Measurements from ENCODE around the gene RPS6KA5.

- TF ChIP-seq POLR2AphosphoS5 (IDR thresholded peaks at IDR 0.05; ENCODE audit: low read depth, low read length) = no peak
- TF ChIP-seq POLR2A (IDR thresholded peaks at IDR 0.05; ENCODE audit: low read depth, low read length) = no peak
- TF ChIP-seq TAF1 (IDR thresholded peaks at IDR 0.05; ENCODE audit: low read depth, low read length) = no peak
Observed at GRCh38 chr14:91084516-91084915, 24.1 kb upstream of the RPS6KA5 start.
